HG03354 (cell line): ENCODE data around the gene BMP2K.
"Not testable (repeated sequence)": the region's sequence is repeated elsewhere in the genome, so short reads cannot be mapped to it uniquely, and the experiment has no call there.

Experiments
- ATAC-seq: cut with Tn5 transposase; IDR thresholded peaks from one replicate; pipeline ENCODE4 v1.9.1; 2021; ENCODE audit warnings: mild to moderate bottlenecking; ENCODE audit not compliant: unreplicated experiment, poor library complexity, severe bottlenecking

BMP2K gene

GRCh38 chr4:78839676-78840075, 63.5 kb downstream of the BMP2K start:
- ATAC-seq = not testable (repeated sequence)

- ATAC-seq = not testable (repeated sequence)
These were observed 64.1 kb downstream of the BMP2K start for GRCh38 chr4:78840286-78840685.

GRCh38 chr4:78845472-78845871, 69.3 kb downstream of the BMP2K start:
- peak; percentile 86 for ATAC-seq

- no peak for ATAC-seq
These were observed 70.1 kb downstream of the BMP2K start for GRCh38 chr4:78846258-78846657.

- ATAC-seq = no peak
These were observed 86.2 kb downstream of the BMP2K start for GRCh38 chr4:78862314-78862737.

GRCh38 chr4:78863254-78863869, 87.2 kb downstream of the BMP2K start:
- ATAC-seq = peak; percentile 65

- no peak for ATAC-seq
These were observed 87.8 kb downstream of the BMP2K start for GRCh38 chr4:78863991-78864390.

GRCh38 chr4:78864405-78865024, 88.4 kb downstream of the BMP2K start:
- peak; percentile 60 for ATAC-seq

- ATAC-seq = no peak
These were observed 89.3 kb downstream of the BMP2K start for GRCh38 chr4:78865451-78865850.

GRCh38 chr4:78868712-78869111, 92.6 kb downstream of the BMP2K start:
- not testable (repeated sequence) for ATAC-seq

- no peak for ATAC-seq
These were observed 93.9 kb downstream of the BMP2K start for GRCh38 chr4:78870056-78870455.

- no peak for ATAC-seq
These were observed 100.6 kb downstream of the BMP2K start for GRCh38 chr4:78876568-78877320.

- ATAC-seq = no peak
These were observed 101.9 kb downstream of the BMP2K start for GRCh38 chr4:78878031-78878430.

- peak; percentile 49 for ATAC-seq
These were observed 104.8 kb downstream of the BMP2K start for GRCh38 chr4:78880874-78881492.

GRCh38 chr4:78885598-78885997, 109.4 kb downstream of the BMP2K start:
- no peak for ATAC-seq

- ATAC-seq = no peak
These were observed 113.8 kb downstream of the BMP2K start for GRCh38 chr4:78889955-78890354.

- ATAC-seq = no peak
These were observed 123.2 kb downstream of the BMP2K start for GRCh38 chr4:78899302-78899701.

GRCh38 chr4:78901882-78902281, 125.7 kb downstream of the BMP2K start:
- no peak for ATAC-seq

GRCh38 chr4:78902298-78902697, 126.1 kb downstream of the BMP2K start:
- no peak for ATAC-seq

GRCh38 chr4:78904143-78904542, 128.0 kb downstream of the BMP2K start:
- no peak for ATAC-seq
